HepG2 (cell line): ENCODE data around the gene ATG13. TPM values are rescaled to one million over a fixed set of nuclear protein-coding genes. Genes with fewer than 3 reads are reported as not detected.
A peak's percentile ranks its signal among the peaks of the same experiment; 100 is the strongest.

Source experiments
- CEBPB ChIP-seq: IDR thresholded peaks from 2 replicates; pipeline ENCODE4 v1.6.1; 2011; ENCODE audit warnings: low read depth, low read length, improper control_type of control experiment, borderline replicate concordance
- CEBPG ChIP-seq: IDR thresholded peaks from 2 replicates; pipeline ENCODE4 v1.6.1; 2016
- ELF1 ChIP-seq: sonication (generic); formaldehyde crosslinking; IDR thresholded peaks from 2 replicates; pipeline ENCODE4 v1.4.0; 2020; ENCODE audit warnings: missing genetic modification reagents
- FOXA3 ChIP-seq: IDR thresholded peaks from 2 replicates; pipeline ENCODE4 v1.6.1; 2016; ENCODE audit warnings: missing genetic modification reagents, missing compliant biosample characterization
- HIC2 ChIP-seq: sonication (generic); formaldehyde crosslinking; IDR thresholded peaks from 2 replicates; pipeline ENCODE4 v1.9.0; 2022; ENCODE audit warnings: low read depth, missing genetic modification reagents
- HNF1B ChIP-seq: sonication (generic); formaldehyde crosslinking; IDR thresholded peaks from 2 replicates; pipeline ENCODE4 v1.5.1; 2020; ENCODE audit warnings: mild to moderate bottlenecking, moderate library complexity, missing genetic modification reagents
- KDM5A ChIP-seq: fragments of 200-600 bp; sonication (generic); IDR thresholded peaks from 2 replicates; pipeline ENCODE4 v1.7.0; 2018; ENCODE audit warnings: antibody characterized with exemption, mild to moderate bottlenecking, low read length, borderline replicate concordance
- NR3C1 ChIP-seq: sonication (generic); formaldehyde crosslinking; IDR thresholded peaks from 2 replicates; pipeline ENCODE4 v1.4.0; 2020; ENCODE audit warnings: missing genetic modification reagents
- SOX13 ChIP-seq, 3 experiments: fragments of 450-650 bp in 1 of 3; sonication (generic) in 1 of 3; formaldehyde crosslinking in 1 of 3; IDR thresholded peaks in 2 of 3; conservative IDR thresholded peaks in 1 of 3; 2 replicates each; pipeline versions ENCODE4 v1.5.0 to v1.6.1; 2016 to 2020; ENCODE audit warnings: antibody characterized with exemption in 1 of 3, mild to moderate bottlenecking in 1 of 3, missing compliant biosample characterization in 1 of 3, missing genetic modification reagents in 1 of 3, moderate library complexity in 1 of 3
- SOX6 ChIP-seq, 2 experiments: fragments of 450-650 bp in 1 of 2; sonication (generic) in 1 of 2; formaldehyde crosslinking in 1 of 2; IDR thresholded peaks; 2 replicates each; pipeline versions ENCODE4 v1.4.0 to v1.6.1; 2017 to 2020; ENCODE audit warnings: antibody characterized with exemption in 1 of 2, mild to moderate bottlenecking in 1 of 2, missing genetic modification reagents in 1 of 2
- XRCC5 ChIP-seq: fragments of 200-400 bp; formaldehyde crosslinking; optimal IDR thresholded peaks from 2 replicates; pipeline ENCODE3; 2017; ENCODE audit warnings: mild to moderate bottlenecking, low read length
- ZFY ChIP-seq: sonication (generic); formaldehyde crosslinking; IDR thresholded peaks from 2 replicates; pipeline ENCODE4 v1.4.0; 2020; ENCODE audit warnings: missing genetic modification reagents
- ZNF317 ChIP-seq: sonication (generic); formaldehyde crosslinking; IDR thresholded peaks from 2 replicates; pipeline ENCODE4 v1.5.0; 2020; ENCODE audit warnings: mild to moderate bottlenecking, missing genetic modification reagents
- ZNF501 ChIP-seq: sonication (generic); formaldehyde crosslinking; IDR thresholded peaks from 2 replicates; pipeline ENCODE4 v1.5.1; 2020; ENCODE audit warnings: mild to moderate bottlenecking, moderate library complexity, missing genetic modification reagents
- ZNF564 ChIP-seq: sonication (generic); formaldehyde crosslinking; IDR thresholded peaks from 2 replicates; pipeline ENCODE4 v1.8.1; 2023; ENCODE audit warnings: mild to moderate bottlenecking, missing genetic modification reagents
- ZNF574 ChIP-seq: sonication (generic); formaldehyde crosslinking; IDR thresholded peaks from 2 replicates; pipeline ENCODE4 v1.4.0; 2020; ENCODE audit warnings: missing genetic modification reagents
- ZNF598 ChIP-seq: sonication (generic); formaldehyde crosslinking; IDR thresholded peaks from 2 replicates; pipeline ENCODE4 v1.5.1; 2020; ENCODE audit warnings: mild to moderate bottlenecking, missing genetic modification reagents, borderline replicate concordance
- ZNF644 ChIP-seq: IDR thresholded peaks from 2 replicates; pipeline ENCODE4 v1.6.1; 2016; ENCODE audit warnings: low read depth
- ZNF766 ChIP-seq: sonication (generic); formaldehyde crosslinking; IDR thresholded peaks from 2 replicates; pipeline ENCODE4 v1.5.0; 2020; ENCODE audit warnings: missing genetic modification reagents, borderline replicate concordance
- ZNF841 ChIP-seq: sonication (generic); formaldehyde crosslinking; IDR thresholded peaks from 2 replicates; pipeline ENCODE4 v1.8.1; 2023; ENCODE audit warnings: missing genetic modification reagents, borderline replicate concordance
- polyA plus RNA-seq, 8 experiments: library from polyadenylated mRNA; depleted of rRNA in 3 of 8; stranded (reverse) in 7 of 8; unstranded in 1 of 8; fragments of >200 nt; fragmentation: Illumina TruSeq in 4 of 8; extraction: Trizol in 4 of 8; gene quantifications; 2 replicates each; pipeline versions ENCODE4 v1.2.1 to v1.2.3, GENCODE V29; 2011 to 2016; ENCODE audit warnings: low read depth in 4 of 8, missing spikeins in 1 of 8, mixed read lengths in 1 of 8; ENCODE audit not compliant: insufficient read depth in 1 of 8
- total RNA-seq, 5 experiments: library from RNA; depleted of rRNA; stranded (reverse); fragments of >200 nt; fragmentation: Illumina TruSeq; extraction: Trizol; gene quantifications; 2 replicates each; pipeline ENCODE4 v1.2.3, GENCODE V29; 2016; ENCODE audit warnings: low read depth in 1 of 5
- TF ChIP-seq, protein P1 (sequence below): IDR thresholded peaks from 2 replicates; pipeline ENCODE4 v1.6.1; 2012; ENCODE audit warnings: inconsistent platforms
- TF ChIP-seq, protein P2 (sequence below): IDR thresholded peaks from 2 replicates; pipeline ENCODE4 v1.6.1; 2016

The ATG13 gene
- total and polyA plus RNA-seq, 2 of the 13 experiments (the other 11 are each of a cell fraction or from before 2014, with no cell fraction given), result 55.0 to 77.3 TPM

GRCh38 chr11:46675288-46675851 is 58.0 kb downstream of the ATG13 start (continued):
- TF ChIP-seq ZFY (peak; percentile 48; the same call in 1 of the 2 replicates), ZNF574 (CRISPR knock-in tag) (0 out of 2 replicates have a peak, but pooled peaks have one; percentile 22), CEBPG (CRISPR knock-in tag) (peak; percentile 80), SOX6 (IDR thresholded peaks at IDR 0.05) (no peak), SOX6 (CRISPR knock-in tag; IDR thresholded peaks at IDR 0.05) (peak; percentile 29; the same call in 1 of the 2 replicates), ZNF501 (CRISPR knock-in tag) (peak; percentile 67), HIC2 (CRISPR knock-in tag) (0 out of 2 replicates have a peak, but pooled peaks have one; percentile 29), ZNF766 (no peak), FOXA3 (0 out of 2 replicates have a peak, but pooled peaks have one; percentile 20), ZNF564 (CRISPR knock-in tag) (no peak), SOX13 (IDR thresholded peaks at IDR 0.05) (no peak), SOX13 (CRISPR knock-in tag; conservative IDR thresholded peaks at IDR 0.05 in 1 of 2, IDR thresholded peaks at IDR 0.05 in 1 of 2) (no peak), KDM5A (0 out of 2 replicates have a peak, but pooled peaks have one; percentile 11), NR3C1 (CRISPR knock-in tag) (no peak), HNF1B (peak; percentile 46; the same call in 1 of the 2 replicates), ZNF598 (0 out of 2 replicates have a peak, but pooled peaks have one; percentile 53), XRCC5 (peak; percentile 20), ZNF644 (CRISPR knock-in tag) (0 out of 2 replicates have a peak, but pooled peaks have one; percentile 47), ELF1 (peak; percentile 14; the same call in 1 of the 2 replicates), ZNF841 (no peak), ZNF317 (CRISPR knock-in tag) (0 out of 2 replicates have a peak, but pooled peaks have one; percentile 48), CEBPB (peak; percentile 88)
- TF ChIP-seq, protein P1, sequence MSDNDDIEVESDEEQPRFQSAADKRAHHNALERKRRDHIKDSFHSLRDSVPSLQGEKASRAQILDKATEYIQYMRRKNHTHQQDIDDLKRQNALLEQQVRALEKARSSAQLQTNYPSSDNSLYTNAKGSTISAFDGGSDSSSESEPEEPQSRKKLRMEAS, result peak; percentile 8; the same call in 1 of the 2 replicates
- TF ChIP-seq, protein P2, sequence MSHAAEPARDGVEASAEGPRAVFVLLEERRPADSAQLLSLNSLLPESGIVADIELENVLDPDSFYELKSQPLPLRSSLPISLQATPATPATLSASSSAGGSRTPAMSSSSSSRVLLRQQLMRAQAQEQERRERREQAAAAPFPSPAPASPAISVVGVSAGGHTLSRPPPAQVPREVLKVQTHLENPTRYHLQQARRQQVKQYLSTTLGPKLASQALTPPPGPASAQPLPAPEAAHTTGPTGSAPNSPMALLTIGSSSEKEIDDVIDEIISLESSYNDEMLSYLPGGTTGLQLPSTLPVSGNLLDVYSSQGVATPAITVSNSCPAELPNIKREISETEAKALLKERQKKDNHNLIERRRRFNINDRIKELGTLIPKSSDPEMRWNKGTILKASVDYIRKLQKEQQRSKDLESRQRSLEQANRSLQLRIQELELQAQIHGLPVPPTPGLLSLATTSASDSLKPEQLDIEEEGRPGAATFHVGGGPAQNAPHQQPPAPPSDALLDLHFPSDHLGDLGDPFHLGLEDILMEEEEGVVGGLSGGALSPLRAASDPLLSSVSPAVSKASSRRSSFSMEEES (CRISPR knock-in tag), result peak; percentile 63
